Hindlimb muscle (tissue), 1 donor: Measurements from ENCODE around the gene CTNNAL1. TPM values are rescaled to one million over a fixed set of nuclear protein-coding genes. Genes with fewer than 3 reads are reported as not detected.
"Not testable (repeated sequence)": the region's sequence is repeated elsewhere in the genome, so short reads cannot be mapped to it uniquely, and the experiment has no call there.

Experiments used
- DNase-seq: peaks from one replicate; pipeline ENCODE4 v3.0.0-alpha.2; 2013
- polyA plus RNA-seq: library from polyadenylated mRNA; unstranded; fragments of 120-200 nt; gene quantifications from one replicate; pipeline ENCODE4 v1.2.1, GENCODE V29; 2013; ENCODE audit not compliant: insufficient read length

The CTNNAL1 gene, protein sequence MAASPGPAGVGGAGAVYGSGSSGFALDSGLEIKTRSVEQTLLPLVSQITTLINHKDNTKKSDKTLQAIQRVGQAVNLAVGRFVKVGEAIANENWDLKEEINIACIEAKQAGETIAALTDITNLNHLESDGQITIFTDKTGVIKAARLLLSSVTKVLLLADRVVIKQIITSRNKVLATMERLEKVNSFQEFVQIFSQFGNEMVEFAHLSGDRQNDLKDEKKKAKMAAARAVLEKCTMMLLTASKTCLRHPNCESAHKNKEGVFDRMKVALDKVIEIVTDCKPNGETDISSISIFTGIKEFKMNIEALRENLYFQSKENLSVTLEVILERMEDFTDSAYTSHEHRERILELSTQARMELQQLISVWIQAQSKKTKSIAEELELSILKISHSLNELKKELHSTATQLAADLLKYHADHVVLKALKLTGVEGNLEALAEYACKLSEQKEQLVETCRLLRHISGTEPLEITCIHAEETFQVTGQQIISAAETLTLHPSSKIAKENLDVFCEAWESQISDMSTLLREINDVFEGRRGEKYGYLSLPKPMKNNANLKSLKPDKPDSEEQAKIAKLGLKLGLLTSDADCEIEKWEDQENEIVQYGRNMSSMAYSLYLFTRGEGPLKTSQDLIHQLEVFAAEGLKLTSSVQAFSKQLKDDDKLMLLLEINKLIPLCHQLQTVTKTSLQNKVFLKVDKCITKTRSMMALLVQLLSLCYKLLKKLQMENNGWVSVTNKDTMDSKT
- polyA plus RNA-seq: 20.7 TPM

DNA sequence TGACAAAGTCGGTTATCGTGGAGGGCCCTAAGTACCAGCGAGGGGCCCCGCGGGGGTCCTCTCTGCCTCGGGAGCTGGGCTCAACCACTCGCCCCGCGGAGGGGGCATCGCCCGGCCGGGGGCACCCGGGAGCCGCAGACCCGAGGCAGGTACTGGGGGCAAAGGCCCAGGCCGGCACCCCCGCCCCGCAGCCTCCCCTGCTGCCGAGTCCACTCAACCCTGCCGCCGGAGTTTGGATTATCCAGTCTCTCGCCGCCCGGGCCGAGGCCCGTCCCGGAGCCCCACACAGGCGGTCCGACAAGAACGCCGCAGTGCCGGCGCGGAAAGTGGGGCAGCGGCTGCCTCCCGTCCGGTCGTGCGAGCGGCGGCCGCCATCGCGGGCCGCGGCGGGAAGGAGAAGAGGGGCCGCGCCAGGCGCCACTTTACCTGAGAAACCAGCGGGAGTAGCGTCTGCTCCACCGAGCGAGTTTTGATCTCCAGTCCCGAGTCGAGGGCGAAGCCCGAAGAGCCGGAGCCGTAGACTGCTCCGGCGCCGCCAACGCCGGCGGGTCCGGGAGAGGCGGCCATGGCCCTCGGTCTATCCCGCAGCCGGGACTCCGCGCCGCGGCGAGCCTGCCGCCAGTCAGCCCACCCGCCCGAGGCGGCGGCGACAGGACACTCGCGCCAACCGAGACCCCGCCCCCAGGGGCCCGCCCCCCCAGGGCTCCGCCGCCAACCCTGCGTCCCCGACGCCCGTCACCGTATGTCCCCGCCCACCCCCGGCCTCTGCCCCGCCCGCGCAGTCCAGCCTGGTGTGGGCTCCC is at the start of gene CTNNAL1:
Gene CTNNAL1, minus strand, starts transcription at position 624 of the 803 bp plus-strand sequence. Its CDS starts 57 bp downstream, at position 567.
- peak; percentile 90 for DNase-seq

DNA sequence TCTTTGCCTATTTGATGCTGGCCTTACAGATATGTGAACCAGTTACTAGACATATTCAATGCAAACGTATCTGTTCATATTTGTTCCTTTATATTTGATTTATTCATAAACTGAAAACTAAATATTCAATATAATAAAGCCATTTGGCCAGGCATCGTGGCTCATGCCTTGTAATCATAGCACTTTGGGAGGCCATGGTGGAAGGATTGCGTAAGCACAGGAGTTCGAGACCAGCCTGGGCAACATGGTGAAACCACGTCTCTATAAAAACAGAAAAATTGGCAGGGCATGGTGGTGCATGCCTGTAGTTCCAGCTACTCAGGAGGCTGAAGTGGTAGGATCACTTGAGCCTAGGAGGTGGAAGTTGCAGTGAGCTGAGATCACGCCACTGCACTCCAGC is 49.2 kb upstream of the CTNNAL1 start:
- DNase-seq: no peak

DNA sequence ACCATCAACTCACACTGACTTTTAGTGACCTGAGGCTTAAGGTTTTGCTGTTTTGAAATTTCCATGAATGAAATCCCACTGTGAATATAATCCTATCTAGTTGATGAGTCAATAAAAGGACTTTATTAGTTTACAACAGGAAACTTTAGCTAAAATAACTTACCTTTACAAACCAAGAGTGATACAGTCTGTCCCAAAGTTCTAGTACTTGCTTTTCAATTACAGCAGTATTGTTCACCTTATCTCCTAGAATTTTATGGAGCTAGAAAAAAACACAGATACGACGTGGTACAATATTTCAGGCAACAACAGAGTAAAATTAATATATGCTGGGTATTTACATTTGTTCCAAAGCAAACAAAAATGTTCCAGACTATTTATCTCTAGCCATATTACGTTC is 46.9 kb upstream of the CTNNAL1 start:
- DNase-seq: no peak

DNA sequence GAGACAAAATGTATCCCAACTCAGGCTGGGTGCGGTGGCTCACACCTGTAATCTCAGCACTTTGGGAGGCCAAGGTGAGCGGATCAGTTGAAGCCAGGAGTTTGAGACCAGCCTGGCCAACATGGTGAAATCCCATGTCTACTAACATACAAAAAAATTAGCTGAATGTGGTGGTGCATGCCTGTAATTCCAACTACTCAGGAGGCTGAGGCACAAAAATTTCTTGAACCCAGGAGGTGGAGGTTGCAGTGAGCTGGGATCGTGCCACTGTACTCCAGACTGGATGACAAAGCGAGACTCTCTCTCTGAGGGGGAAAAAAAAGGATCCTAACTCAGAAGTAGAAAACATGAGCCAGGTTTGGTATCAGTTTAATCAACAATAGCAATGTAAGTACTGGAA is 39.8 kb upstream of the CTNNAL1 start:
- DNase-seq: not testable (repeated sequence)

DNA sequence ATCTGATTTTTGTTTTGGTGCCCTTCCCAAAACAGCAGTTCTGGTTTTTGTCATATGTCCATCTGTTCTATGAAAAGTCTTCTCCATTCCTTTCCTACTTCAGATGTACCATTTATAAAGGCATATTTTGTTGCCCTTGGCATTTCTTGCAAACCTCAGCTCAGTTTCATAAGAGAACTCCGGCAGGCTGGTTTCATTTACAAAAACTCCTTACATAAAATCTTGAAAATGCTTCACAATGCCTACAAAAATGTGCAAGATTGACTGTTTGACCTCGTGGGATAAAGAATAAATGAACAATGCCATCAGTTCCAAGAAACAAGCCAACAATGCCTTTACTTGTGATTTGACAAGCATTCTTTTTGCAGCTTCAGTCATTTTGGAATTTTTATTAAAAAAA is 39.1 kb upstream of the CTNNAL1 start:
- no peak for DNase-seq

DNA sequence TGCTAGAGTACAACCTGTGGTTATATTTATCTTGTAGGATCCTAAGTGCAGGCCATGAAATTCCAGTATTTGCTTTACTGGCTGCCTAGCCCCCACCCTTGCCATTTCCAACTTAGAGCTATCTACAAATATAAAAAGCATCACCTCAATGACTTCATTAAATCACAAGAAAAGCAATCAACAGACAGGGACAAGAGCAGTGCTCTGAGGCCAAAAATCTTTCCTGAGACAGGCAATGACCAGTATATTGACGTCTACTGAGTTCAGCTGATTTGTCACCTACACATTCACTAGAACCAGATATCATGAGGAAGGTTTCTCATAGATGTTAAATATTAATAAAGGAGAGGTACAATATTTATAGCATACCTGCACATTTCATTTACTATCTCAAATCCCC is 38.4 kb upstream of the CTNNAL1 start:
- no peak for DNase-seq

DNA sequence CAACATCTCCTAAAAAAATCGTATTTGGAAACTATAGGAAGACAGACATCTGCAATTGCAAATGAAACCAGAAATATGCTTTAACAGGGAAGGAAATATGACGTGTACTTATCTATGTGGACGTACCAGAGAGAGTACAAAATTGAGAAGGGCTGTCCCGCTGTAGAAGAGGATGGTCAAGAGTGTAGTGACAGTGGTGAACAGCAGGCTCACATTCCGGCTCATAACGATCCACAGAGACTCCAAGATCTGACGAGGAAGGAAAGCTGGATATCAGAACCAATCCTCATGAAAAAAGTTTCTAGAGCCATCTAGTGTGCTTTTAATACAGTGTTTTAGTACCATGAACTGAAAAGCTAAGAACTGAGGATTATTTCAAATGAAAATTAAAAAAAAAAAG is 37.1 kb upstream of the CTNNAL1 start:
- no peak for DNase-seq

DNA sequence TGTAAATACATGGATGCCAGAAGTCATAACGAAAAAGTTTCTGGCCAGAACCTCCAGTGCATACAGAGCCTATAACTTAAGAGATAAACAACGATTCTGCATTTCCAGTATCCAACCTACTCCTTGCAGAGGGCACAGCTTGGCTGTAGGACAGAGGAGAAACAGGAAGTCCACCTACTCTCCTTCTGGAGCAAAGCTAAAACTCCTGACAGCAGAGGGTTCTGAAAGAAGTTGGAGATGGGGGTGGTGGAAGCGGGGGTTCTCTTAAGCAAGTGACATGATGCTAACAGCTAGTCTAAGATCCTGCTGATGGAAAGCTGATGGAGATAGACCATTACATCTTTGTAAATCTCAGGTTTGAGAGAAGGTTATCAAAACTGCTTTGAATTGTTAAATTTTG is 35.5 kb upstream of the CTNNAL1 start:
- no peak for DNase-seq

DNA sequence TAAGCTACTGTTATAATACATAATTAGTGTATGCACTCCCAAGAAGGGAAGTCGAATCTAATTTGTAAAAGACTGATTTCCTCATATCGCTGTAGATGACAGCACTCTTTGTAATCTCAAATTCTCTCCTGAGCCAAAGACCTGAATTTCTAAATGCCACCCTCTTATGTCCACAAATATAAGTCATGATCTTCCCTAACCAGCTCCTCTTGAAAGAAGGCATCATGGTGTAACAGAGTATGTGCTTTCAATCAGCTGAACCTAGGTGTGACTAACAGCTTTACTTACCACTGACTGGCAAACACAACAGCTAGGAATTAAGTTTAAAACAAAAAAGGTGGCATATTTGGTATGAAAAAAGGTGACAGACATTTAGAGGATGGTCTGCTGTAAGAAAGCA is 34.0 kb upstream of the CTNNAL1 start:
- DNase-seq: no peak

DNA sequence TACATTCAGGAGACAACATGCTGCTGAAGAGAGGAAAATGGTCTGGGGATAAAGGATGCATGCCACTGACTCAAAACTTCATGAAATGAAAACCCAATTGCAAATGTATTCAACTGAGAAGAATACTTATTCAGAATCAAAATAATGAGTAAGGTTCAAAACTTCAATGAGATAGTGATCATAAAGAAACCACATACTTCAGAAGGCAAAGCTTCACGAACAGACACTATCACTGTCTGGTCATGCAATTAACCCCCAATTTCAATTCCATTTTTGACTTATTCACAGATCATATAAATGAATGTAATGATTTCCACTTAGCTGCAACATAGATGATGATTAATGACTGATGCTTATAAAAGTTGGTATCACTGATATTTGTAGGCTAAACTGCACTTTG is 33.0 kb upstream of the CTNNAL1 start:
- no peak for DNase-seq

DNA sequence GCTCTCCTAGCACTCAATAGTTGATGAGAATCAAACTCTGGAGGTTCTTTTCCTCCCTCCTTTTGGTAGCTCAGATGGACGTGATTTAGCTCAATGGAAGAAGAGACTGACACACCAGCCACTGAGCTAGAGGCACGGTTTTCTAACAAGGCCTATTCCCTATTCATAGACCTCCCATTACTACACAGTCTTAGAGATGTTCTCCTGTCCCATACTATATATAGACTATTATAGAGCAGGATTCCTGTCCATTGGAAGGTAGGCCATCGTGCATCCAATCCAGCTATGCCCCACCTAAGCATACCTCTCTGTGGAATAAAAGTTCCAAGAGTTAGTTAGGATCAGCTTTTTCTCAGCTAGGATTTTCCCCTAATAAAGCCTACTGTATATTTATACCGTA is 30.3 kb upstream of the CTNNAL1 start:
- DNase-seq: no peak

DNA sequence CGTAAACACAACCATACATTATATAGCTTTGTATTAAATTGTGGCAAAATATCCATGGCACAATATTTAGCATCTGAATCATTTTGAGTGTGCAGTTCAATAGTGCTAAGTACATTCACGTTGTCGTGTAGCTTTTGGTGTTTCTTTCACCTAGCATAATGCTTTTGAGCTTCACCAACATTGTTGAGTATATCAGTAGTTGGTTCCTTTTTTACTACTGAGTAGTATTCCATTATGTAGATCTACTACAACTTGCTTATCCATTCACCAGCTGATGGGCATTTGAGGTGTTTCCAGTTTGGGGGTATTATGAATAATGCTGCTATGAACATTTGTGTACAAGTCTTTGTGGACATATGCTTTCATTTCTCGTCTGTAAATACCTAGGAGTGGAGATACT is 27.3 kb upstream of the CTNNAL1 start:
- no peak for DNase-seq

DNA sequence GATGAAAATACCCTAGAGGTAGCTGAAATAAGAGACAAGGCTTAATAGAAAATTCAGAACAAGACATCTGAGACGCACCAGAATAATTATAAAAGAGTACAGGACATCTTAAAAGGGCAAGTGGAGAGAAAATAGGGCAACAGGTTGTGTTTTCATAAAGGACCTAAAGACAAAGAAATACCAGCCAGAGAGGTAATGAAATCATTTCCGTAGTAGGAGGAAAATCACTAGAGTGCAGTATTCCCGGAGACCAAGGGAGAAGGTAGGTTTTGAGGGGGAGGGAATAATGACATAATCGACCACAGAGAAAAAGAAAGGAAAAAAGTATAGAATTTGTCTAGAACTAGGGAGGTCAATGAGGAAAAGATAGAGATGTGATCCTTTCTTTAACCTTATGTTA is 26.2 kb upstream of the CTNNAL1 start:
- DNase-seq: no peak

DNA sequence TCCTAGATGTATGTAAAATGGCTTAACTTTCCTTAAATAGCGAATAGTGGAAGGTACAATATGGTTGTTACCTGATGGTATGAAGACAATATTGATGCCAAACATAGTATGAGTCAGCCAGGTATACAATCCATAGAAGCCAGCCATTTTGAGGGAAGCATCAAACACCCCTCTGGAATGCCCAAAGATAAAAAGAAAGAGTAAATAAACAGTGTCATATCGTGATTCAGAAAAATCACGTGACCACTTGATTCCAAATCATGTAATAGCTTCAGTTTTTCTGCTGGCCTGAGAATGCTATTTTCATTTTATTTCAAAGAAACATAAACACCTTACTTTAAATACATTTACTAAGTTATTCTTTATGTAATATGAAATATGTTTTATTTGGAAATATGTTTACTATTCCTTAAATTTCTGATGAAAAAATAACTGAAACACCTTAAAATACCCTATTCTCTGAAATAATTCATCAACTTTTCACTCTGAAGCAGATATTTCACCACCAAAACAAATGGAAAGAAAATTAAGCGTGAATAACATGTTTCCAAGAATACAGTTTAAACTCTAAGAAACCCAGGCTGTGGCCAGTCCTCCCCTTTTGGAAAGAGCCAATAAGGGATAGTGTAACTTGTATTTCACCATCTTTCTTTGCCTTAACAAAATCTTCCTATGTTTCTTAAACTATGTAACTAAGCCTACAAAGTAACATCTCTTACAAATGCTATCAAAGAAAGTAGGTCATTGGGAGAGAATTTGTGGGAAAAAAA is 24.8 kb upstream of the CTNNAL1 start:
- DNase-seq: no peak

DNA sequence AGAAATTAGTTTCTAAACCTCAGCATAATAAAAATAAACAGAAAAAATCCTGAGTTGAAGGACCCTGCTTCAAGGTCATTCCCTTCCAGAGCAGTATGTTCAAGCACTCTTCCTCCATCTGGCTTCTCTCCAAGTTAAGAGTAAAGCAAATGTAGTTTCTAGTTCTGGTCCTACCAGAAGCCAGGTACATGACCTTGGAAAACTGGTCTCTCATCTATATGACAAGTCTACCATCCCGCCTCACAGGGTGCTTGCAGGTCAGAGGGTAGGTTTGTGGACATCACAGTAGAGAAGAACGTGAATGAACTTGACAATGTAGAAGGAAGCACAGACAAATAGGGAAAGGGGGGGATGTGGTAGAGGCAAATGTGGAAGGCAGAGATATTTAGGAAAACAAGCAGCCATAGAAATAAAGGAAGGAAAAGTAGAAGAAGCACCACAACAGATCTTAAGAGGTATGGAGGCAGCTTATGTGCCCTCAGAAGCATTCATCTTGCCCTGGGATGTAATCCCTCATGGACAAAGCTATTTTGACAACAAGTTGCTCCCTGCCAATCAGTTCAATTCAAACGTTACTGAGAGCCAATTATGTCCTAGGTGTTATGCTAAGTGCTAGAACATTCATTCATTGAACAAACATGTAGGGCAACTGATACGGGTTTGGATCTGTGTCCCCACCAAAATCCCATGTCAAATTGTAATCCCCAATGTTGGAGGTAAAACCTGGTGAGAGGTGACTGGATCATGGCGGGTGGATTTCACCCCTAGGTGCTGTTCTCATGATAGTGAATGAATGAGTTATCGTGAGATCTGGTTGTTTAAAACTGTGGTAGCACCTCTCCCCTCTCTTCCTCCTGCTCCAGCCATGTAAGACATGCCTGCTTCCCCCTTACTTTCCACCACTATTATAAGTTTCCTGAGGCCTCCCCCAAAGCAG is 23.7 kb upstream of the CTNNAL1 start:
- DNase-seq: no peak

DNA sequence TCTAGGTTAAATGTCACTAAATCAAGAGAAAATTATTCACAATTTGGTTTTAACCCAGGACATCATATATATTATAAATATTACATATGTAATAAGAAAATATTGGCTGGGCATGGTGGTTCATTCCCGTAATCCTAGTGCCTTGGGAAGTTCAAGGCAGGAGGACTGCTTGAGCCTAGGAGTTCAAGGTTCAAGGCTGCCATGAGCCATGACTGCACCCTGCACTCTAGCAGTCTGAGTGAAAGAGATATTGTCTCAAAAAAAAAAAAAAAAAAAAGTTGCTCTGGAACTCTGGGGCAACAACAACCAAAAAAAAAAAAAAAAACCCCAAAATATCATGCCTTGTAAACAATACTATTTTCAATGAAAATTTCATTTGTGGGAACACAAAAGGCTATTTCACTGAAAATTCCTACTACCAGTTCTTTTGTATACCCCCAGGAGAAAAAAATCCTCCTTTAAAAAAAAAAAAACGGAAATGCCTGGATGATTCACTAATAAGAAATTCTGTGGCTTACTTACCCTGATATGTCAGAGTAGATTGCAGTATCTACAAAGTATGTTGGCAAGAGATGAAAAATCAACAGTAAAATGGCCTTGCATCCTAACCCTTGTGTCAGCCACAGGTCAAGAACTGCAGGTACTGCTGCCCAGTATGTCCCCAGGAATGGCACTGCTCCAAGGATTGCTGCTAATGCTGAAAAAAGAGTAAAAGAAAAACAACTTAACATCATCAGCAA is 22.6 kb upstream of the CTNNAL1 start:
- no peak for DNase-seq

DNA sequence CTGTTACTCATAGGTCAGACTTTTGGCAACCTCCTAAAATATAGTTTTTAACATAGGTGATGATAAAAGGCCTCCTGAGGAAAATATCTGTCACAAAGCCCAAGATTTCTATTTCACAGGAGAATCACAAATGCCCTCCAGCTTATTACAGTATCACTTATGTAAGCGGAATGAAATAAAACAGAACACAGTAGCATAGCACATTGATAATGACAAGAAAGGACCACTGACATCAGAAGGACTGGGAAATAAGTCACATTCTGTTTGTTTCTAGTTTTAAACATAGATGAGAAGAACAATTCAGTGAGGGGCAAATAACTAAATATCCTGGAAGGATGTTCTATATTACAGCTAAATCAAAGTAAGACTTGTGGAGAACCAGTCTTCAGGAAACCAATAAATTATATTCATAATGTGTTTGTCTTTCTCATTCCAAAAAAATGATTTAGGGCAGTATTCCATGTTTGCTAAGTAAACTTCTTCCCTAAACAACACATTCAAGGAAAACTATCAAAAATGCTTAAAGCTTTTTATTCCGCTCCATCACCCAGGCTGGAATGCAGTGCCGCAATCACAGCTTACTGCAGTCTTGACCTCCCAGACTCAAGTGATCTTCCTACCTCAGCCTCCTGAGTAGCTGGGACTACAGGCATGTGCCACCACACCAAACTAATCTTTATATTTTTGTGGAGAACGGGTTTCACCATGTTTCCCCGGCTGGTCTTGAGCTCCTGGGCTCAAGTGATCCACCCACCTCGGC is 20.8 kb upstream of the CTNNAL1 start:
- no peak for DNase-seq

DNA sequence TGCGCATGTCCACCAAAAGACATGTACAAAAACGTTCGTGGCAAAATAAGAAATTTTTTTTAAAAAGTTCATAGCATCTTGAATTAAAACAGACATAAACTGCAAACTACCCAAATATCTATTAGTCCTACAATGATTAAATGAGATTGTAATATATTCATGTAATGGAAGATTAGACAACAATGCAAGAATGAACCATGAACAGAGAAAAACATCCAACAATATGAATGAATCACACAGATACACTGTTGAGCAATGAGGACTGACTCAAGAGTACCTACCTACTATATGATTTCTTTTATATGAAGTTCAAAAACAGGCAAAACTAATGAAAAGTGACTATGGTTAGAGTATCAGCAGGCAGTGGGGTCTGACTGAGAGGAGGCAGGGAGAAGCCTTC is 17.9 kb upstream of the CTNNAL1 start:
- DNase-seq: no peak

DNA sequence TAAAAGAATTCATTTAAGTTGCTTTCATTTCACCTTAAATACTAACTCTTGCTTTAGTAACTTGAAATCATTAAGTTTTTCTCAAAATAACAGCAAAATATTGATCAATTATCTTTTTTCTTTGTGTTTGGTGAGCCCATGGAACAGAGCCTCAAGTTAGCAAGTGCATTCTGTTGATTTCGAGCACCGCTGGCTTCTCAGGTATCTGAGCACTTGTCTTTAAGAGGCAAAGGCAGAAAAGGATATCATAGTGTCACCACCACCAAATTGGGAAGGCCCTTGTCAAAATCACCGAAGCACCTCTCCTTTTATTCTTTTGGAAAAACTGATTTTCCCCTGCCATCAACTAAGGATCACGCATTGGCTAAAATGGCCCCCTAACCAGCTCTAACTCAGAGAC is 17.1 kb upstream of the CTNNAL1 start:
- DNase-seq: no peak

DNA sequence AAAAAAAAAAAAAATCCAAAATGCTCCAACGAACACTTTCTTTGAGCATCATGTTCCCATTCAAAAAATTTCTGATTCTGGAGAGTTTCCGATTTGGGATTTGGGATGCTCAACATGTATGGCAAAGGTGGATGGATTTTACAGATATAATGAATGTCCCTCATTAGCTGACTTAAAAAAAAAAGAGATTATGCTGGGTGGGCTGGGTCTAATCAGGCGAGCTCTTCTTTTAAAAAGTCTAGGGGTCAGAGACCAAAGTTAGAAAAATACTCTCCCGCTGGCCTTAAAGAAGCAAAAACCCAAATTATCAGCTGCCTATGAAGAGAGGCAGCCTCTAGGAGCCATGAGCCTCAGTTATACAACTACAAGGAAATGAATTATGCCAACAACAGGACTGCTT is 15.2 kb upstream of the CTNNAL1 start:
- no peak for DNase-seq
